ENCODE data around the gene KIAA1328.

KIAA1328 gene

GRCh38 chr18:36826556-36826955 is 2.4 kb upstream of the KIAA1328 start:
- DNase-seq (ENCODE audit: low read depth in 1 of 2, low spot score in 1 of 2) = no peak
- no peaks in the 10 kb centered on the region for H3K27me3 ChIP-seq (ENCODE audit: insufficient read depth, poor library complexity, severe bottlenecking)
- TF ChIP-seq CTCF (IDR thresholded peaks at IDR 0.05; ENCODE audit: insufficient read depth, low read length) (no peak), SPI1 (IDR thresholded peaks at IDR 0.05; ENCODE audit: borderline replicate concordance, low read depth) (no peak), REST (IDR thresholded peaks at IDR 0.05; ENCODE audit: insufficient replicate concordance, low read depth) (no peak), POLR2AphosphoS5 (IDR thresholded peaks at IDR 0.05; ENCODE audit: low read depth) (no peak), GABPA (IDR thresholded peaks at IDR 0.05; ENCODE audit: low read depth) (no peak)
- H3K27ac ChIP-seq (replicated peaks) = no peak overlapping the region
- H3K4me3 ChIP-seq (replicated peaks; ENCODE audit: insufficient read depth, low read length) = no peak overlapping the region

GRCh38 chr18:36828157-36828629 is 734 bp upstream of the KIAA1328 start:
- H3K27me3 ChIP-seq (ENCODE audit: insufficient read depth, poor library complexity, severe bottlenecking) = no peaks in the 10 kb centered on the region
- H3K4me3 ChIP-seq (replicated peaks; ENCODE audit: insufficient read depth, low read length) = peak overlapping the region; percentile 84
- H3K27ac ChIP-seq (replicated peaks) = peak overlapping the region; percentile 85
- TF ChIP-seq REST (IDR thresholded peaks at IDR 0.05; ENCODE audit: insufficient replicate concordance, low read depth) (no peak), SPI1 (IDR thresholded peaks at IDR 0.05; ENCODE audit: borderline replicate concordance, low read depth) (no peak), GABPA (IDR thresholded peaks at IDR 0.05; ENCODE audit: low read depth) (no peak), CTCF (IDR thresholded peaks at IDR 0.05; ENCODE audit: insufficient read depth, low read length) (no peak), POLR2AphosphoS5 (IDR thresholded peaks at IDR 0.05; ENCODE audit: low read depth) (no peak)
- DNase-seq (ENCODE audit: low read depth in 1 of 2, low spot score in 1 of 2) = peak in 1 of 2 experiments; percentile 50

GRCh38 chr18:36829362-36830157 is 633 bp downstream of the KIAA1328 start:
- TF ChIP-seq GABPA (IDR thresholded peaks at IDR 0.05; ENCODE audit: low read depth) (no peak), SPI1 (IDR thresholded peaks at IDR 0.05; ENCODE audit: borderline replicate concordance, low read depth) (no peak), CTCF (IDR thresholded peaks at IDR 0.05; ENCODE audit: insufficient read depth, low read length) (no peak), REST (IDR thresholded peaks at IDR 0.05; ENCODE audit: insufficient replicate concordance, low read depth) (no peak), POLR2AphosphoS5 (IDR thresholded peaks at IDR 0.05; ENCODE audit: low read depth) (no peak)
- H3K27me3 ChIP-seq (ENCODE audit: insufficient read depth, poor library complexity, severe bottlenecking) = no peaks in the 10 kb centered on the region
- H3K27ac ChIP-seq (replicated peaks) = peak overlapping the region; percentile 85
- no peak for DNase-seq (ENCODE audit: low read depth in 1 of 2, low spot score in 1 of 2)
- H3K4me3 ChIP-seq (replicated peaks; ENCODE audit: insufficient read depth, low read length) = peak overlapping the region; percentile 84
